ENCODE results near the gene GPANK1. TPM values are rescaled to one million over a fixed set of nuclear protein-coding genes. Genes with fewer than 3 reads are reported as not detected.
"Not testable (repeated sequence)": the region's sequence is repeated elsewhere in the genome, so short reads cannot be mapped to it uniquely, and the experiment has no call there.

Gene GPANK1
- total RNA-seq, 1 donor from 2014 or later = 8.9 TPM

- Mint-ChIP-seq H3K4me3 (ENCODE audit: unreplicated experiment) (no peak overlapping the region), H3K4me1 (ENCODE audit: unreplicated experiment) (no peaks in the 10 kb centered on the region), H3K36me3 (ENCODE audit: low read depth, unreplicated experiment) (no peaks in the 10 kb centered on the region), H3K9me3 (ENCODE audit: unreplicated experiment) (no peaks in the 10 kb centered on the region), H3K27ac (ENCODE audit: unreplicated experiment) (no peak overlapping the region), H3K27me3 (ENCODE audit: unreplicated experiment) (no peaks in the 10 kb centered on the region)
- DNase-seq (ENCODE audit: low spot score) = no peak
- TF ChIP-seq CTCF (IDR thresholded peaks at IDR 0.05; ENCODE audit: unreplicated experiment) = no peak
Measured at GRCh38 chr6:31710523-31711219, 45.9 kb upstream of the GPANK1 start.

- H3K4me3 Mint-ChIP-seq (ENCODE audit: unreplicated experiment); H3K4me1 Mint-ChIP-seq (ENCODE audit: unreplicated experiment); H3K27me3 Mint-ChIP-seq (ENCODE audit: unreplicated experiment); H3K9me3 Mint-ChIP-seq (ENCODE audit: unreplicated experiment); DNase-seq (ENCODE audit: low spot score); H3K36me3 Mint-ChIP-seq (ENCODE audit: low read depth, unreplicated experiment); H3K27ac Mint-ChIP-seq (ENCODE audit: unreplicated experiment): not testable (repeated sequence)
Measured at GRCh38 chr6:31709157-31709556, 44.4 kb upstream of the GPANK1 start.

GRCh38 chr6:31708224-31708623 lies 43.4 kb upstream of the GPANK1 start:
- Mint-ChIP-seq H3K27ac (ENCODE audit: unreplicated experiment) (no peak overlapping the region), H3K36me3 (ENCODE audit: low read depth, unreplicated experiment) (no peaks in the 10 kb centered on the region), H3K4me1 (ENCODE audit: unreplicated experiment) (no peaks in the 10 kb centered on the region), H3K27me3 (ENCODE audit: unreplicated experiment) (peaks cover 3% of the 10 kb centered on the region), H3K4me3 (ENCODE audit: unreplicated experiment) (no peak overlapping the region), H3K9me3 (ENCODE audit: unreplicated experiment) (no peaks in the 10 kb centered on the region)
- no peak for TF ChIP-seq CTCF (IDR thresholded peaks at IDR 0.05; ENCODE audit: unreplicated experiment)
- DNase-seq (ENCODE audit: low spot score) = no peak

GRCh38 chr6:31707701-31708100 lies 42.9 kb upstream of the GPANK1 start:
- TF ChIP-seq CTCF (IDR thresholded peaks at IDR 0.05; ENCODE audit: unreplicated experiment) = no peak
- H3K9me3 Mint-ChIP-seq (ENCODE audit: unreplicated experiment) = no peaks in the 10 kb centered on the region

GRCh38 chr6:31706599-31706998 lies 41.8 kb upstream of the GPANK1 start, which contains the start of gene LY6G6F:
Gene LY6G6F (plus strand): TSS chr6:31706866. CDS start chr6:31706907, 41 bp downstream.
- H3K9me3 Mint-ChIP-seq (ENCODE audit: unreplicated experiment) = no peaks in the 10 kb centered on the region
- H3K27ac Mint-ChIP-seq (ENCODE audit: unreplicated experiment) = no peak within 1 kb of the TSS
- H3K36me3 Mint-ChIP-seq (ENCODE audit: low read depth, unreplicated experiment) = no peaks in the 10 kb centered on the region
- no peak for DNase-seq (ENCODE audit: low spot score)
- no peak within 1 kb of the TSS for H3K4me3 Mint-ChIP-seq (ENCODE audit: unreplicated experiment)
- peaks cover 12% of the 10 kb centered on the region for H3K4me1 Mint-ChIP-seq (ENCODE audit: unreplicated experiment)
- no peak for TF ChIP-seq CTCF (IDR thresholded peaks at IDR 0.05; ENCODE audit: unreplicated experiment)
- peaks cover 6% of the 10 kb centered on the region for H3K27me3 Mint-ChIP-seq (ENCODE audit: unreplicated experiment)

More at GRCh38 chr6:31707701-31708100, 42.9 kb upstream of the GPANK1 start:
- Mint-ChIP-seq H3K4me3 (ENCODE audit: unreplicated experiment) (no peak overlapping the region), H3K27ac (ENCODE audit: unreplicated experiment) (no peak overlapping the region), H3K27me3 (ENCODE audit: unreplicated experiment) (peaks cover 4% of the 10 kb centered on the region), H3K36me3 (ENCODE audit: low read depth, unreplicated experiment) (no peaks in the 10 kb centered on the region), H3K4me1 (ENCODE audit: unreplicated experiment) (peaks cover 1% of the 10 kb centered on the region)
- no peak for DNase-seq (ENCODE audit: low spot score)

Data from endothelial cell (in vitro differentiated cells).